Measurements from ENCODE around the gene GRIK2. TPM values are rescaled to one million over a fixed set of nuclear protein-coding genes. Genes with fewer than 3 reads are reported as not detected.

Gene GRIK2
- total RNA-seq, 1 donor from 2014 or later: 2.3 TPM

DNA sequence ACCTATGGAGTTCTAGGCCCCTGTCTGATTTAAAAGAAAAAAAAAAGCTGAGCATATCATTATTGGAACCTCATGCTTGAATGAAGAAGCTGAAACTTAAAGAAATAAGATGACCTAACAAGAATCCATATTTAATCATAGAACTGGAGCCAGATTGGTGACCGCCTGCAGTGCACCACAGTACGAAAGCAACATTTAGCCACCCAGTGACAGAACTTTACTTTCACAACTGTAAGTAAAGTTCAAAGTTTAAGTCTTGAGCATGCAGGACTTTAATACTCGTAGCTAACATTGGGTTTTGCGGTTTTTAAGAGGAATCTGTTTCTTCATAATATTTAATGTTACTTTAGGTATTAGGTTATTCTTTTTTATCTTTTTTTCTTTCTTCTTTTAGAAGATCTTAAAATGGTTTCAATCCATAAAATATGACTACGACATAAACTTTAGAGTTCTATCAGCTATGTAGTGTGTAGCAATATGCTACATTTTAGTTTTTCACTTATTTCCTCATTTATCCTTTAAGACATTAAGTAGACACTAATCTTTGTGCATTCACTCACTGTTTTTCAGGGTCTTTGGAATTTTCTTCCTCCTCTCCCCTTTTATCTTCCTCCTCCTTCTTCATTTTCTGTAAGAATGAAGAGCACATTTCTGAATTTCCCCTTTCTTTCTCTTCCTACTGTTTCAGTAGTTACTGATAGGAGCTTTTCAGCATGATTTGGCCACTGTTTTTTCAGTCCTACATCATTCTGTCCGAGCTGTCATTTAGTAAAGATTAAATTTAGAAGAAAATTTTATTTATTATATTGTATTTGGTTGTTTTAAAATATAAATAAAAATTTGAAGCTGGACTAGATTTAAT is 514.1 kb downstream of the GRIK2 start:
- DNase-seq (no peak), ATAC-seq (no peak)
- intact Hi-C loops (cut with micrococcal nuclease): no loop called here

- no peak for ATAC-seq
- intact Hi-C loops (cut with micrococcal nuclease): no loop called here
- no peak for DNase-seq
Measured at GRCh38 chr6:101909366-101909765, 515.9 kb downstream of the GRIK2 start.

GRCh38 chr6:101912311-101912710 is 518.8 kb downstream of the GRIK2 start:
- intact Hi-C loops (cut with micrococcal nuclease): no loop called here
- ATAC-seq: no peak
- no peak for DNase-seq

DNA sequence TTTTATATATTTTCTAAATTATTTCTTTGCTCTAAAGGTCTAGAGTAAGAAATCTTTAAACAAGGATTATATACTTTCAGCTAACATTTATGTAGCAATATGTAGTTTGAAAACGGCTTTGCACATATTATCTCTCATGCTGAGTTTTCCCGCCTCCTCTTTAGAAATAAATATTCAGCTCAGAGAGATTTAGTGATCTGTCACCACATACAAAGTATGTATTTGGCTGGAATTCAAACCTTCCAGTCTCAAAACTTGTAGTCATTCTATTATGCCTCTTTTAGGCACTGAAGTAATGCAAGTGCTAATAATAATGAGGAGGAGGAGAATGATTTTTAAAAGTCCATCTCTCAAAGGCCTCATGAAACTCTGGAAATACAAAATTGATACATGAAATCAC is 525.0 kb downstream of the GRIK2 start:
- DNase-seq: no peak
- intact Hi-C loops (cut with micrococcal nuclease): no loop called here
- no peak for ATAC-seq

DNA sequence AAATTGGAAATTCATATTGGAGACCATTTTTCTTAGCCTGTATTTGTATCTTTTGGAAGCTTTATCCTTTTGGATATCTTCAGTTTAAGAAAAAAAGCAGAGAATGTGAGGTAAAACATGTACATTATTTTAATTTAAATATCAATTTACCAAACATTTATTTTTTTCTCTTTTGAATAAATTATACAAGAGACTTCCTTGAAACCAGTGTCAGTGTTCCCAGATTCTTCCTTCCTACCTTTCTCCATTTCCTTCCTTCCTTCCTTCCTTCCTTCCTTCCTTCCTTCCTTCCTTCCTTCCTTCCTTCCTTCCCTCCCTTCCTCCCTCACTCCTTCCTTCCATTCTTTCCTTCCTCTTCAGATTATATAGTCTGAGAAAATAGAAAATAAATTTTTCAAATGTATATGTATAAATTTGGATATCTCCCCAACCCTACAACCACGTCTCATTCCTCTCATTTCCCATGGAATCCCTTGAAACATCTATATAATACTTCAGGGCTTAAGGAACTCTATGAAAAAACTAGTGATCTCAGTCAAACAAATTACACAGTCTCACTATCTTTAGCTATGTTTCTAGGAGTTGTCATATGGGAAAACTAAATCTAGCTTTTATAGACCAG is 528.4 kb downstream of the GRIK2 start:
- ATAC-seq: no peak
- intact Hi-C loops (cut with micrococcal nuclease): no loop called here

DNA sequence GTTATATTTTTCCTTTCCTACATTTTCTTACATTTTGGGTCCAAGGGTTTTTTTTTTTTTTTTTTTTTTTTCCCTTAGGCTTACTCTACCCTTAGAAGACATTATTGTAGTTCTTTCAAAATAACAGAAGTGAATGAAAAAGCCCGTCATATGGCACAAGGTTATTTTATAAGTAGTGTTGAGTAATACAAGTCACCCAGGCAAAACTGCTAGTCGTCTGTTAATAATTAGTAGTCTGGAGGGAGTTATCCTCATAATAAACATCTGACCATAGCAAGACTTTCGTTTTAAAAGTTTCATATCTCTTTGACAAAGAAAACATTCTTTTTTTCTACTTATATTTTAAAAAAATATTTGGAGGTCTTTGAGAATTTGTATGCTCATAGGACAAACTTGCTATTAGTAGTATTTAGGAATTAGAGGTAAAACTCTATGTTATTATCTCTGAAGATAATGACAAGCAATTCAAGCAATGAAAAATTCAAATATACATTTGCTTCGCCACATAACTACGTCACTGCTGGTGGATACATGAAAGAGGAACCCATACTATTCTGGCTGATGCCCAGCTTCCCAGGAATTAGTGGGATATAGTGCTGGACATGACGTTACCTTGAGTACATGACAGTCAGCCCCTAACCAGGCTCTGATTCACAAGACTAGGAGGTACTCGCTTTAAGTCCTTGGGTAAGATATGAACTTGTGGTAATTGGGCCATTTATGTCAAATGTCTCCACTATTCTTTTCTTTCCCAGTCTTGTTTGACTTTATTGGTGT is 532.8 kb downstream of the GRIK2 start:
- no peak for ATAC-seq
- intact Hi-C loops (cut with micrococcal nuclease): no loop called here
- DNase-seq: no peak

More for the DNA sequence above, 528.4 kb downstream of the GRIK2 start:
- no peak for DNase-seq

- ATAC-seq (no peak), DNase-seq (no peak)
- intact Hi-C loops (cut with micrococcal nuclease): no loop called here
Measured at GRCh38 chr6:101931766-101932165, 538.3 kb downstream of the GRIK2 start.

- ATAC-seq (no peak), DNase-seq (no peak)
- intact Hi-C loops (cut with micrococcal nuclease): no loop called here
Measured at GRCh38 chr6:101932704-101933103, 539.2 kb downstream of the GRIK2 start.

DNA sequence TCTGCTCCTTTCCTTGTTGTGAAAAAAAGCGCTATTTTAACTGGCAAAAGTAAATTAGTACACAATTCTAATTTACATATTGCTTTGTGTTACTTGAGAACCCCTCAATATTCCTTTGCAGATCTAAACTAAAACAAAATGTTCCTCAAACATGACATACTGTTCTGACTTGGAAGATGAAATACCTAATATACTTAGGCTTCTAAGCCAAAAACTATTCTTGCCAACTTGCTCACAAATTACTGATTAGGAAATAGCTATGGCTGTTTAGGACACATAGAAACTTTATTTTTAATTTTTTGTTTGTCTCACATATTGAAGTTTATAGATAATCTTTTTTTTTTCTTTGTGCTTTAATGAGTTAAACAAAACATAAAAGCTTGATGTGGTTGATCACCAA is 542.2 kb downstream of the GRIK2 start:
- intact Hi-C loops (cut with micrococcal nuclease): no loop called here
- DNase-seq (no peak), ATAC-seq (no peak)

- DNase-seq (no peak), ATAC-seq (no peak)
- intact Hi-C loops (cut with micrococcal nuclease): no loop called here
Measured at GRCh38 chr6:101936516-101936915, 543.0 kb downstream of the GRIK2 start.

- ATAC-seq (no peak), DNase-seq (no peak)
- intact Hi-C loops (cut with micrococcal nuclease): no loop called here
Measured at GRCh38 chr6:101937108-101937507, 543.6 kb downstream of the GRIK2 start.

GRCh38 chr6:101940391-101940790 is 546.9 kb downstream of the GRIK2 start:
- DNase-seq (no peak), ATAC-seq (no peak)
- intact Hi-C loops (cut with micrococcal nuclease): no loop called here

DNA sequence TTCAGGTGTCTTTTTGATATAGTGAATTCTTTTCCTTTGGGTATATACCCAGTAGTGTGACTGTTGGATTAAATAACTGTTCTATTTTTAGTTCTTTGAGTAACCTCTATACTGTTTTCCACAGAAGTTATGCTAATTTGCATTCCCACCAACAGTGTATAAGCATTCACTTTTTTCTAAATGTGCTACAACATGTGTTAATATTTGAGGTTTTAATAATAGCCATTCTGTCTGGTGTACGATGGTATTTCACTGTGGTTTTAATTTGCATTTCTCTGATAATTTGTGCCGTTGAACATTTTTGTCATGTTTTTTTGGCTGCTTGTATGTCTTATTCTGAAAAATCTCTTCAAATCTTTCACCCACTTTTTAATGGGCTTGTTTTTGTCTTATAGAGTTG is 563.5 kb downstream of the GRIK2 start:
- intact Hi-C loops (cut with micrococcal nuclease): no loop called here
- DNase-seq (no peak), ATAC-seq (no peak)

- no peak for DNase-seq
- intact Hi-C loops (cut with micrococcal nuclease): no loop called here
- ATAC-seq: no peak
Measured at GRCh38 chr6:101961357-101961756, 567.8 kb downstream of the GRIK2 start.

DNA sequence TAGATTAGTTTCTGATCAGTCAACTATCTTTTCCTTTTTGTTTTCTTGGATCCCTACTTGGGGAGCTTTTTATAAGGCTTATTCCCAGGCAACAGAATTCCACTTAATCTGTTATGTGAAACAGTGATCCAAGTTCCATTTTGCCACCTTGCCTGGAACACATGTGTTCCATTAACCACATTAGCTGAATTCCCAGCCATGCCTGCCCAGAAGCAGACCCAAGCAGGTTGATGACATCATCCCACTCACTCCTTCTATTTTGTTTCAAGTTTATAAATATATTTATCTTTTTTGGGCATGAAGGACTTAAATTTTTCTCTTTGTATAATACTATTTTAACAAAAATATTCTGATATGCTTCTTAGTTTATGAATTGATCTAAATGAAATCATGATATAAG is 587.4 kb downstream of the GRIK2 start:
- ATAC-seq (no peak), DNase-seq (no peak)
- intact Hi-C loops (cut with micrococcal nuclease): no loop called here

- no peak for DNase-seq
- ATAC-seq: no peak
Measured at GRCh38 chr6:101986476-101986875, 593.0 kb downstream of the GRIK2 start.

DNA sequence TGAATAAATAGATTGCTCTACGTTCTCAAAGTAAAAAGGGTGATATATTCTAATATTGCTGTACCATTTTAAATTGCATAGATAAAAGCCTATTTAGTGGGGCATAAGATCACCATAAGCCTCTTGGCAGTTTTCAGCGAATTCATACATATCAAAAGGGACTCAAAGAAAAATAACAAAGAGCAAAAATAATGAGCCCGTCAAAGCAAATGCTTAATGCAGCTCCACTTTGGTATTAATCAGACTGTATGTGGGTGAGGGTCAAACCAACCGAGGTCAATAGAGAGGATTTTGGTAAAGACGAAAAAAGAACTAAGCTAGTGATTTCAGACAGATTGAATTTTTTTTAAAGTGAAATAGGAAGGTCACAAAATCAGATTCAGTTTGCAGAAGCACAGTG is 598.8 kb downstream of the GRIK2 start:
- ATAC-seq (no peak), DNase-seq (no peak)
- intact Hi-C loops (cut with micrococcal nuclease): no loop called here

More at GRCh38 chr6:101986476-101986875, 593.0 kb downstream of the GRIK2 start:
- intact Hi-C loops (cut with micrococcal nuclease): no loop called here

DNA sequence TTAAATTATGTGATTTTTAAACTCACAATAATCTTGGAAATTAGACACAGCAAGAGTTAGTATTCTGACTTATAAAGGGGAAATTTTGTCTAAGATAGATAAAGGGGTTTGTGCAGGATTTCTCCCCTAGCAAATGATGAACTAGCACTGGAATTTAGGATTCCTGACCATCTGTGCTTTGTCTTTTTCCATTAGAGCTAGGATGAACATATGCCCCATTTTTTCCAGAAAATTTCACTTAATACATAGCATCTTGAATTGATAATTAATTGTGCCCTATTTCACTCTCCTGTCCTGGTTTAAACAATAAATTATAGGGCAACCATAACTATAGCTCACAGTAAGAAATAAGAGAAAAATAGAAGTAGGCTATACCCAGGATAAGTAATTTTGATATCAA is 601.0 kb downstream of the GRIK2 start:
- intact Hi-C loops (cut with micrococcal nuclease): no loop called here
- DNase-seq (no peak), ATAC-seq (no peak)

DNA sequence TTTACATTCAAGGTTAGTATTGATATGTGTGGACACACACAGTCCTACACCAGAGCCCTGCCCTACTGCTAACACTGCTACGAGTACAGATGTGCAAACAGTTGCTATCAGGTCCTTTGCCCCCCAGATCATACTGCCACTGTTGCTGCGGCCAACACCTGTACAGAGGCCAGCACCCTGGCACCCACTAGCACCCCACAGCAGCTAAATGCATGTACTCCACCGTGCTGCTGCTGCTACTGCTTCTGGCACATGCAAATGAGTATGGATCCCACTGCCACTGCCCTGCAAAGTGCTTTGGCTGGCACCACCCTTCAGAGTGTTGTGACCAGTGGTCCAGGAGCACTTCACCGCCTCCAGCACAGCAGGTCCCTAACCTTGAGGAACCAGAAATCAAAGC is 621.9 kb downstream of the GRIK2 start:
- no peak for DNase-seq
- no peak for ATAC-seq
- intact Hi-C loops (cut with micrococcal nuclease): no loop called here

GRCh38 chr6:102022281-102022680 is 628.8 kb downstream of the GRIK2 start:
- intact Hi-C loops (cut with micrococcal nuclease): no loop called here
- ATAC-seq (no peak), DNase-seq (no peak)

All from left ventricle myocardium superior (tissue), 1 donor.